ENCODE data around the gene NRCAM.

- TF ChIP-seq CTCF (IDR thresholded peaks at IDR 0.05), result no peak
- TF ChIP-seq POLR2A (IDR thresholded peaks at IDR 0.05), result no peak
Observed at GRCh38 chr7:108157606-108158335, 298.5 kb downstream of the NRCAM start.
